ENCODE results near the gene AP1G2. TPM values are rescaled to one million over a fixed set of nuclear protein-coding genes. Genes with fewer than 3 reads are reported as not detected.

The AP1G2 gene
- total and polyA plus RNA-seq, 2 of the 4 experiments (the other 2 are of a cell fraction): 2.9 to 19.2 TPM

- Histone ChIP-seq H3K4me3 (ENCODE audit: insufficient read depth, low read depth, low read length) (no peak overlapping the region), H4K8ac (ENCODE audit: low read depth in 2 of 2, low read length in 2 of 2) (no peak overlapping the region), H3K79me1 (ENCODE audit: low read depth in 1 of 2, low read length in 2 of 2) (no peaks in the 10 kb centered on the region), H3K4ac (ENCODE audit: low read depth, low read length) (no peak overlapping the region), H4K20me1 (ENCODE audit: insufficient read depth, low read length) (no peaks in the 10 kb centered on the region), H3K9me1 (ENCODE audit: insufficient read depth, low read length) (peaks cover 4% of the 10 kb centered on the region), H3K36me3 (ENCODE audit: control insufficient read depth, insufficient read depth, low read length) (no peaks in the 10 kb centered on the region), H2BK20ac (ENCODE audit: low read depth, low read length) (no peak overlapping the region), H3K18ac (ENCODE audit: low read depth, low read length) (no peak overlapping the region), H2AK5ac (ENCODE audit: low read depth, low read length) (no peak overlapping the region), H3K14ac (replicated peaks; ENCODE audit: low read depth, low read length) (no peak overlapping the region), H3K56ac (ENCODE audit: extremely low read depth, insufficient read depth, low read length) (no peak overlapping the region), H2BK120ac (ENCODE audit: low read depth, low read length) (no peak overlapping the region), H3K9ac (ENCODE audit: low read depth, low read length) (no peak overlapping the region), H3K23ac (ENCODE audit: low read depth, low read length) (no peak overlapping the region), H4K91ac (ENCODE audit: insufficient read depth, low read depth, low read length) (no peak overlapping the region), H3K27me3 (ENCODE audit: control insufficient read depth, insufficient read depth, low read length) (no peaks in the 10 kb centered on the region), H3K4me1 (ENCODE audit: control insufficient read depth, insufficient read depth, low read length) (peaks cover 10% of the 10 kb centered on the region), H3K4me2 (ENCODE audit: low read depth, low read length) (no peak overlapping the region), H4K5ac (ENCODE audit: low read depth, low read length) (no peak overlapping the region), H2AFZ (replicated peaks; ENCODE audit: low read length, poor library complexity) (no peak overlapping the region), H2AK9ac (replicated peaks; ENCODE audit: low read depth, low read length, poor library complexity) (no peak overlapping the region), H3K27ac (ENCODE audit: insufficient read depth, low read length) (no peak overlapping the region), H2BK5ac (ENCODE audit: low read depth, low read length, poor library complexity, severe bottlenecking) (no peak overlapping the region), H3K9me3 (ENCODE audit: control insufficient read depth, insufficient read depth, low read length) (no peaks in the 10 kb centered on the region), H2BK15ac (ENCODE audit: low read depth, low read length) (no peak overlapping the region)
- no CpG with 5 or more reads among the region's 5 CpGs for WGBS, 2 experiments (ENCODE audit: extremely low coverage in 2 of 2, insufficient read length in 1 of 2)
- TF ChIP-seq MAFK (IDR thresholded peaks at IDR 0.05; ENCODE audit: low read depth, low read length) (no peak), MXI1 (IDR thresholded peaks at IDR 0.05; ENCODE audit: borderline replicate concordance, low read depth, low read length) (no peak), POLR2A (IDR thresholded peaks at IDR 0.05; ENCODE audit: low read depth, low read length) (no peak), CHD1 (IDR thresholded peaks at IDR 0.05; ENCODE audit: low read depth, low read length) (no peak), ELK1 (IDR thresholded peaks at IDR 0.05; ENCODE audit: borderline replicate concordance, low read depth, low read length) (no peak), CTCF (conservative IDR thresholded peaks at IDR 0.05; ENCODE audit: low read depth, low read length) (no peak)
- DNase-seq (no peak), ATAC-seq (ENCODE audit: low read depth) (no peak)
- dilution Hi-C loops (cut with HindIII; ENCODE audit: low sequenced_read_pairs, unreplicated experiment): no loop called here
- intact Hi-C loops (cut with micrococcal nuclease): no loop called here
- POLR2A ChIA-PET (ENCODE audit: unreplicated experiment): no interaction called here
- BruUV-seq (replicated peaks): no TSS peak
- CTCF ChIA-PET: no interaction called here
- in situ Hi-C loops (cut with MboI; ENCODE audit: low sequenced_read_pairs): no loop called here
Measured at GRCh38 chr14:23543403-23543802, 24.2 kb downstream of the AP1G2 start.

All from IMR-90 (cell line).